ENCODE data around the gene PDE3A. TPM values are rescaled to one million over a fixed set of nuclear protein-coding genes. Genes with fewer than 3 reads are reported as not detected.

The PDE3A gene
- total and polyA plus RNA-seq, 2 of the 4 experiments (the other 2 are of a cell fraction): 0.09 to 0.18 TPM

- dilution Hi-C loops (cut with HindIII; ENCODE audit: low sequenced_read_pairs, unreplicated experiment) (no loop called here), in situ Hi-C loops (cut with MboI; ENCODE audit: low sequenced_read_pairs) (no loop called here), intact Hi-C loops (cut with micrococcal nuclease) (no loop called here)
- WGBS, 2 experiments (ENCODE audit: extremely low coverage in 2 of 2, insufficient read length in 1 of 2): no CpG with 5 or more reads among the region's 1 CpG
- Histone ChIP-seq H3K27ac (ENCODE audit: insufficient read depth, low read length) (no peak overlapping the region), H4K91ac (ENCODE audit: insufficient read depth, low read depth, low read length) (no peak overlapping the region), H2AFZ (replicated peaks; ENCODE audit: low read length, poor library complexity) (no peak overlapping the region), H3K23ac (ENCODE audit: low read depth, low read length) (no peak overlapping the region), H3K36me3 (ENCODE audit: control insufficient read depth, insufficient read depth, low read length) (no peaks in the 10 kb centered on the region), H3K4me3 (ENCODE audit: insufficient read depth, low read depth, low read length) (no peak overlapping the region), H2BK120ac (ENCODE audit: low read depth, low read length) (no peak overlapping the region), H2AK9ac (replicated peaks; ENCODE audit: low read depth, low read length, poor library complexity) (no peak overlapping the region), H4K8ac (ENCODE audit: low read depth in 2 of 2, low read length in 2 of 2) (no peak overlapping the region), H3K14ac (replicated peaks; ENCODE audit: low read depth, low read length) (no peak overlapping the region), H3K4me2 (ENCODE audit: low read depth, low read length) (no peak overlapping the region), H2AK5ac (ENCODE audit: low read depth, low read length) (no peak overlapping the region), H3K79me1 (ENCODE audit: low read depth in 1 of 2, low read length in 2 of 2) (no peaks in the 10 kb centered on the region), H3K9me3 (ENCODE audit: control insufficient read depth, insufficient read depth, low read length) (no peaks in the 10 kb centered on the region), H3K4ac (ENCODE audit: low read depth, low read length) (no peak overlapping the region), H3K9me1 (ENCODE audit: insufficient read depth, low read length) (no peaks in the 10 kb centered on the region), H3K18ac (ENCODE audit: low read depth, low read length) (no peak overlapping the region), H2BK15ac (ENCODE audit: low read depth, low read length) (no peak overlapping the region), H4K20me1 (ENCODE audit: insufficient read depth, low read length) (no peaks in the 10 kb centered on the region), H2BK20ac (ENCODE audit: low read depth, low read length) (no peak overlapping the region), H3K27me3 (ENCODE audit: control insufficient read depth, insufficient read depth, low read length) (no peaks in the 10 kb centered on the region), H3K9ac (ENCODE audit: low read depth, low read length) (no peak overlapping the region), H4K5ac (ENCODE audit: low read depth, low read length) (no peak overlapping the region), H3K4me1 (ENCODE audit: control insufficient read depth, insufficient read depth, low read length) (no peaks in the 10 kb centered on the region), H2BK5ac (ENCODE audit: low read depth, low read length, poor library complexity, severe bottlenecking) (no peak overlapping the region), H3K56ac (ENCODE audit: extremely low read depth, insufficient read depth, low read length) (no peak overlapping the region)
- ATAC-seq (ENCODE audit: low read depth) (no peak), DNase-seq (no peak)
- BruUV-seq (replicated peaks): no TSS peak
- no peak for TF ChIP-seq MAFK (IDR thresholded peaks at IDR 0.05; ENCODE audit: low read depth, low read length)
- TF ChIP-seq, protein P1, sequence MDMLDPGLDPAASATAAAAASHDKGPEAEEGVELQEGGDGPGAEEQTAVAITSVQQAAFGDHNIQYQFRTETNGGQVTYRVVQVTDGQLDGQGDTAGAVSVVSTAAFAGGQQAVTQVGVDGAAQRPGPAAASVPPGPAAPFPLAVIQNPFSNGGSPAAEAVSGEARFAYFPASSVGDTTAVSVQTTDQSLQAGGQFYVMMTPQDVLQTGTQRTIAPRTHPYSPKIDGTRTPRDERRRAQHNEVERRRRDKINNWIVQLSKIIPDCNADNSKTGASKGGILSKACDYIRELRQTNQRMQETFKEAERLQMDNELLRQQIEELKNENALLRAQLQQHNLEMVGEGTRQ (IDR thresholded peaks at IDR 0.05; ENCODE audit: low read depth, low read length): no peak
- TF ChIP-seq NFE2L2 (IDR thresholded peaks at IDR 0.05; ENCODE audit: low read depth, low read length): no peak
- no peak for TF ChIP-seq RCOR1 (IDR thresholded peaks at IDR 0.05; ENCODE audit: insufficient replicate concordance, low read length)
- no peak for TF ChIP-seq SMC3 (IDR thresholded peaks at IDR 0.05; ENCODE audit: low read depth, low read length)
- TF ChIP-seq POLR2A (IDR thresholded peaks at IDR 0.05; ENCODE audit: low read depth, low read length): no peak
- no peak for TF ChIP-seq BHLHE40 (IDR thresholded peaks at IDR 0.05; ENCODE audit: low read depth, low read length)
- TF ChIP-seq CHD1 (IDR thresholded peaks at IDR 0.05; ENCODE audit: low read depth, low read length): no peak
- no peak for TF ChIP-seq ELK1 (IDR thresholded peaks at IDR 0.05; ENCODE audit: borderline replicate concordance, low read depth, low read length)
- TF ChIP-seq, protein P2, sequence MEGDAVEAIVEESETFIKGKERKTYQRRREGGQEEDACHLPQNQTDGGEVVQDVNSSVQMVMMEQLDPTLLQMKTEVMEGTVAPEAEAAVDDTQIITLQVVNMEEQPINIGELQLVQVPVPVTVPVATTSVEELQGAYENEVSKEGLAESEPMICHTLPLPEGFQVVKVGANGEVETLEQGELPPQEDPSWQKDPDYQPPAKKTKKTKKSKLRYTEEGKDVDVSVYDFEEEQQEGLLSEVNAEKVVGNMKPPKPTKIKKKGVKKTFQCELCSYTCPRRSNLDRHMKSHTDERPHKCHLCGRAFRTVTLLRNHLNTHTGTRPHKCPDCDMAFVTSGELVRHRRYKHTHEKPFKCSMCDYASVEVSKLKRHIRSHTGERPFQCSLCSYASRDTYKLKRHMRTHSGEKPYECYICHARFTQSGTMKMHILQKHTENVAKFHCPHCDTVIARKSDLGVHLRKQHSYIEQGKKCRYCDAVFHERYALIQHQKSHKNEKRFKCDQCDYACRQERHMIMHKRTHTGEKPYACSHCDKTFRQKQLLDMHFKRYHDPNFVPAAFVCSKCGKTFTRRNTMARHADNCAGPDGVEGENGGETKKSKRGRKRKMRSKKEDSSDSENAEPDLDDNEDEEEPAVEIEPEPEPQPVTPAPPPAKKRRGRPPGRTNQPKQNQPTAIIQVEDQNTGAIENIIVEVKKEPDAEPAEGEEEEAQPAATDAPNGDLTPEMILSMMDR (conservative IDR thresholded peaks at IDR 0.05; ENCODE audit: low read depth, low read length): no peak
- no peak for TF ChIP-seq MAZ (IDR thresholded peaks at IDR 0.05; ENCODE audit: borderline replicate concordance, low read depth, low read length)
- TF ChIP-seq MXI1 (IDR thresholded peaks at IDR 0.05; ENCODE audit: borderline replicate concordance, low read depth, low read length): no peak
- TF ChIP-seq RAD21 (IDR thresholded peaks at IDR 0.05; ENCODE audit: low read length): no peak
- no peak for TF ChIP-seq CEBPB (IDR thresholded peaks at IDR 0.05; ENCODE audit: low read depth, low read length)
- TF ChIP-seq FOS (IDR thresholded peaks at IDR 0.05; ENCODE audit: low read depth, low read length): no peak
- TF ChIP-seq RFX5 (IDR thresholded peaks at IDR 0.05; ENCODE audit: low read depth, low read length): no peak
- ChIA-PET CTCF (no interaction called here), POLR2A (ENCODE audit: unreplicated experiment) (no interaction called here)
Observed at GRCh38 chr12:20722142-20722541, 353.8 kb downstream of the PDE3A start.

All from IMR-90 (cell line).